22Rv1 (cell line): ENCODE measurements around the gene NOP16.

Source experiments
- H3K27ac ChIP-seq: fragments of 450-650 bp; 2 replicates; pipeline ENCODE4 v1.5.1; 2017
- CTCF ChIP-seq: fragments of 450-650 bp; IDR thresholded peaks from 2 replicates; pipeline ENCODE4 v1.5.1; 2017; ENCODE audit warnings: mild to moderate bottlenecking
- ZFX ChIP-seq: fragments of 450-650 bp; IDR thresholded peaks from 2 replicates; pipeline ENCODE4 v1.6.1; 2017; ENCODE audit warnings: antibody characterized with exemption, borderline replicate concordance

NOP16 gene

GRCh38 chr5:176384366-176384930 is 4.0 kb downstream of the NOP16 start:
- H3K27ac ChIP-seq, result no peak overlapping the region
- TF ChIP-seq CTCF, result no peak
- TF ChIP-seq ZFX, result no peak

- TF ChIP-seq ZFX, result no peak
- no peak for TF ChIP-seq CTCF
- H3K27ac ChIP-seq, result no peak overlapping the region
Observed at GRCh38 chr5:176383961-176384360, 4.4 kb downstream of the NOP16 start.

GRCh38 chr5:176383248-176383905 is 5.0 kb downstream of the NOP16 start:
- TF ChIP-seq ZFX (no peak), CTCF (no peak)
- H3K27ac ChIP-seq, result no peak overlapping the region

- TF ChIP-seq CTCF (no peak), ZFX (no peak)
- no peak overlapping the region for H3K27ac ChIP-seq
Observed at GRCh38 chr5:176382721-176383120, 5.7 kb downstream of the NOP16 start.

- no peak overlapping the region for H3K27ac ChIP-seq
- TF ChIP-seq CTCF (no peak), ZFX (no peak)
Observed at GRCh38 chr5:176381979-176382378, 6.4 kb downstream of the NOP16 start.

GRCh38 chr5:176381423-176381822 is 7.0 kb downstream of the NOP16 start:
- no peak overlapping the region for H3K27ac ChIP-seq
- no peak for TF ChIP-seq CTCF
- no peak for TF ChIP-seq ZFX

GRCh38 chr5:176379881-176380280 is 8.5 kb downstream of the NOP16 start:
- H3K27ac ChIP-seq, result no peak overlapping the region
- no peak for TF ChIP-seq CTCF
- TF ChIP-seq ZFX, result no peak
